HEK293 (cell line): ENCODE results near the gene NELL2.

Source experiments
- CTCF ChIA-PET: fragments of 350-600 bp; formaldehyde crosslinking; extraction: SDS; loops from one replicate; lab custom pipeline; 2021; ENCODE audit warnings: antibody characterized with exemption; lab: Yijun Ruan, JAX
- POLR2A ChIA-PET: fragments of 300-600 bp; formaldehyde crosslinking; extraction: SDS; loops from one replicate; lab custom pipeline; 2020; ENCODE audit warnings: antibody characterized with exemption, inconsistent platforms; lab: Yijun Ruan, JAX
- H3K27ac ChIP-seq: fragments of 200-500 bp; sonication (Bioruptor generic); 2 replicates; pipeline ENCODE4 v1.5.1; 2014; ENCODE audit warnings: low read depth, low read length, control low read depth, inconsistent platforms; ENCODE audit errors: extremely low read depth
- H3K36me3 ChIP-seq, 2 experiments: fragments of 200-500 bp in 1 of 2; sonication (Bioruptor generic) in 1 of 2; 1 replicate in 1 of 2; 2 replicates in 1 of 2; pipeline ENCODE4 v1.5.1; 2014 to 2017; ENCODE audit warnings: inconsistent platforms in 2 of 2, low read length in 2 of 2; ENCODE audit not compliant: control insufficient read depth in 2 of 2, insufficient read depth in 1 of 2
- H3K4me1 ChIP-seq: fragments of 200-500 bp; sonication (Bioruptor generic); 2 replicates; pipeline ENCODE4 v1.5.1; 2014; ENCODE audit warnings: mild to moderate bottlenecking, low read length, inconsistent platforms; ENCODE audit not compliant: control insufficient read depth, insufficient read depth
- H3K4me3 ChIP-seq: 2 replicates; pipeline ENCODE4 v1.5.1; 2011; ENCODE audit warnings: low read depth, mild to moderate bottlenecking, control low read depth, low read length, moderate library complexity
- H3K9me3 ChIP-seq: fragments of 200-500 bp; sonication (Bioruptor generic); 2 replicates; pipeline ENCODE4 v1.5.1; 2014; ENCODE audit warnings: low read depth, low read length, inconsistent platforms; ENCODE audit not compliant: control insufficient read depth, insufficient read depth
- GLIS2 ChIP-seq: fragments of 450-650 bp; formaldehyde crosslinking; IDR thresholded peaks from 2 replicates; pipeline ENCODE4 v1.5.1; 2016; ENCODE audit warnings: missing biosample characterization, missing genetic modification characterization
- KLF10 ChIP-seq: fragments of 450-650 bp; IDR thresholded peaks from 2 replicates; pipeline ENCODE4 v1.5.1; 2018; ENCODE audit warnings: missing biosample characterization, mild to moderate bottlenecking, missing genetic modification characterization
- MYNN ChIP-seq: fragments of 450-650 bp; formaldehyde crosslinking; IDR thresholded peaks from 2 replicates; pipeline ENCODE4 v1.5.1; 2016; ENCODE audit warnings: missing biosample characterization, missing genetic modification characterization, borderline replicate concordance
- ZBTB8A ChIP-seq: fragments of 450-650 bp; formaldehyde crosslinking; IDR thresholded peaks from 2 replicates; pipeline ENCODE4 v1.5.1; 2016; ENCODE audit warnings: missing biosample characterization, missing genetic modification characterization
- ZFP37 ChIP-seq: fragments of 450-650 bp; formaldehyde crosslinking; IDR thresholded peaks from 2 replicates; pipeline ENCODE4 v1.5.1; 2016; ENCODE audit warnings: missing biosample characterization, missing genetic modification characterization
- ZNF140 ChIP-seq: fragments of 450-650 bp; formaldehyde crosslinking; IDR thresholded peaks from 2 replicates; pipeline ENCODE4 v1.5.1; 2016; ENCODE audit warnings: missing biosample characterization, missing genetic modification characterization
- ZNF23 ChIP-seq: fragments of 450-650 bp; formaldehyde crosslinking; IDR thresholded peaks from 2 replicates; pipeline ENCODE4 v1.5.1; 2016; ENCODE audit warnings: missing biosample characterization, missing genetic modification characterization, borderline replicate concordance
- ZNF248 ChIP-seq: fragments of 450-650 bp; formaldehyde crosslinking; IDR thresholded peaks from 2 replicates; pipeline ENCODE4 v1.5.1; 2017; ENCODE audit warnings: missing biosample characterization, missing genetic modification characterization
- ZNF626 ChIP-seq: fragments of 450-650 bp; sonication (Bioruptor Pico); formaldehyde crosslinking; IDR thresholded peaks from 2 replicates; pipeline ENCODE4 v1.5.1; 2018; ENCODE audit warnings: missing biosample characterization, missing genetic modification characterization, inconsistent platforms
- ZNF658 ChIP-seq: fragments of 450-650 bp; formaldehyde crosslinking; IDR thresholded peaks from 2 replicates; pipeline ENCODE4; 2016; ENCODE audit warnings: missing biosample characterization, missing genetic modification characterization
- ZNF837 ChIP-seq: fragments of 450-650 bp; formaldehyde crosslinking; IDR thresholded peaks from 2 replicates; pipeline ENCODE4 v1.5.1; 2016; ENCODE audit warnings: missing biosample characterization, missing genetic modification characterization
- TF ChIP-seq, protein P1 (sequence below): fragments of 450-650 bp; IDR thresholded peaks from 2 replicates; pipeline ENCODE4 v1.5.1; 2018; ENCODE audit warnings: missing biosample characterization, mild to moderate bottlenecking, missing genetic modification characterization
- TF ChIP-seq, protein P2 (sequence below): fragments of 450-650 bp; formaldehyde crosslinking; IDR thresholded peaks from 2 replicates; pipeline ENCODE4 v1.5.1; 2017; ENCODE audit warnings: missing biosample characterization, missing genetic modification characterization
- TF ChIP-seq, protein P3 (sequence below): fragments of 450-650 bp; formaldehyde crosslinking; IDR thresholded peaks from 2 replicates; pipeline ENCODE4 v1.5.1; 2016; ENCODE audit warnings: missing biosample characterization, missing genetic modification characterization, borderline replicate concordance
- TF ChIP-seq, protein P4 (sequence below): fragments of 450-650 bp; formaldehyde crosslinking; IDR thresholded peaks from 2 replicates; pipeline ENCODE4 v1.5.1; 2016; ENCODE audit warnings: missing biosample characterization, missing genetic modification characterization
- TF ChIP-seq, protein P5 (sequence below): fragments of 450-650 bp; formaldehyde crosslinking; IDR thresholded peaks from 2 replicates; pipeline ENCODE4 v1.5.1; 2017; ENCODE audit warnings: missing biosample characterization, missing genetic modification characterization
- TF ChIP-seq, protein P6 (sequence below): fragments of 450-650 bp; formaldehyde crosslinking; IDR thresholded peaks from 2 replicates; pipeline ENCODE4 v1.5.1; 2017; ENCODE audit warnings: missing biosample characterization, missing genetic modification characterization

NELL2 gene

DNA sequence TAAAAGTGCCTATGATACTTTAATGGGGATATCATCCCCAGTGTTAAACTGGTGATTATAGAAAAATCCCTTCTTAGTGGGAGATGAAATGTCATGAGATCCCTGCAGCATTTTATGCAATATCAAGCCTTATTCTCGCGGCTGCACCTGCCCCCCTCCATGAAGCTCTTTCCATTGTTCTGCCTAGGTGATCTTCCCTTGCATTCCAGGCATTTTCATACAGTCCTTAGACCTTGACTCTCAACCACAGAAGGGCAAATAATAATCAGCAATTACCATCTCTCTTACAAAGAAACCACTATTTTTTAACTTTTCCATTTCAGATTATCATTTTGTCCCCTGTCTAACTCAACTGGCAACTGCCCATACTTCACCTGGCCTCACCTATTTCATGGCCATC is 352.3 kb downstream of the NELL2 start:
- Histone ChIP-seq H3K4me1 (no peaks in the 10 kb centered on the region), H3K36me3 (no peaks in the 10 kb centered on the region), H3K9me3 (no peaks in the 10 kb centered on the region), H3K27ac (no peak overlapping the region), H3K4me3 (no peak overlapping the region)
- TF ChIP-seq ZBTB8A (tag by site-specific recombination): no peak
- no peak for TF ChIP-seq ZNF23 (tag by site-specific recombination)
- TF ChIP-seq, protein P1, sequence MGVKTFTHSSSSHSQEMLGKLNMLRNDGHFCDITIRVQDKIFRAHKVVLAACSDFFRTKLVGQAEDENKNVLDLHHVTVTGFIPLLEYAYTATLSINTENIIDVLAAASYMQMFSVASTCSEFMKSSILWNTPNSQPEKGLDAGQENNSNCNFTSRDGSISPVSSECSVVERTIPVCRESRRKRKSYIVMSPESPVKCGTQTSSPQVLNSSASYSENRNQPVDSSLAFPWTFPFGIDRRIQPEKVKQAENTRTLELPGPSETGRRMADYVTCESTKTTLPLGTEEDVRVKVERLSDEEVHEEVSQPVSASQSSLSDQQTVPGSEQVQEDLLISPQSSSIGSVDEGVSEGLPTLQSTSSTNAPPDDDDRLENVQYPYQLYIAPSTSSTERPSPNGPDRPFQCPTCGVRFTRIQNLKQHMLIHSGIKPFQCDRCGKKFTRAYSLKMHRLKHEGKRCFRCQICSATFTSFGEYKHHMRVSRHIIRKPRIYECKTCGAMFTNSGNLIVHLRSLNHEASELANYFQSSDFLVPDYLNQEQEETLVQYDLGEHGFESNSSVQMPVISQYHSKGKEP (tag by site-specific recombination): no peak
- TF ChIP-seq, protein P2, sequence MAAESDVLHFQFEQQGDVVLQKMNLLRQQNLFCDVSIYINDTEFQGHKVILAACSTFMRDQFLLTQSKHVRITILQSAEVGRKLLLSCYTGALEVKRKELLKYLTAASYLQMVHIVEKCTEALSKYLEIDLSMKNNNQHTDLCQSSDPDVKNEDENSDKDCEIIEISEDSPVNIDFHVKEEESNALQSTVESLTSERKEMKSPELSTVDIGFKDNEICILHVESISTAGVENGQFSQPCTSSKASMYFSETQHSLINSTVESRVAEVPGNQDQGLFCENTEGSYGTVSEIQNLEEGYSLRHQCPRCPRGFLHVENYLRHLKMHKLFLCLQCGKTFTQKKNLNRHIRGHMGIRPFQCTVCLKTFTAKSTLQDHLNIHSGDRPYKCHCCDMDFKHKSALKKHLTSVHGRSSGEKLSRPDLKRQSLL (tag by site-specific recombination): no peak
- no peak for TF ChIP-seq MYNN (tag by site-specific recombination)
- TF ChIP-seq ZNF248 (tag by site-specific recombination): no peak
- no peak for TF ChIP-seq ZNF626 (tag by site-specific recombination)
- TF ChIP-seq ZNF658 (tag by site-specific recombination): no peak
- TF ChIP-seq KLF10 (tag by site-specific recombination): no peak
- TF ChIP-seq, protein P3, sequence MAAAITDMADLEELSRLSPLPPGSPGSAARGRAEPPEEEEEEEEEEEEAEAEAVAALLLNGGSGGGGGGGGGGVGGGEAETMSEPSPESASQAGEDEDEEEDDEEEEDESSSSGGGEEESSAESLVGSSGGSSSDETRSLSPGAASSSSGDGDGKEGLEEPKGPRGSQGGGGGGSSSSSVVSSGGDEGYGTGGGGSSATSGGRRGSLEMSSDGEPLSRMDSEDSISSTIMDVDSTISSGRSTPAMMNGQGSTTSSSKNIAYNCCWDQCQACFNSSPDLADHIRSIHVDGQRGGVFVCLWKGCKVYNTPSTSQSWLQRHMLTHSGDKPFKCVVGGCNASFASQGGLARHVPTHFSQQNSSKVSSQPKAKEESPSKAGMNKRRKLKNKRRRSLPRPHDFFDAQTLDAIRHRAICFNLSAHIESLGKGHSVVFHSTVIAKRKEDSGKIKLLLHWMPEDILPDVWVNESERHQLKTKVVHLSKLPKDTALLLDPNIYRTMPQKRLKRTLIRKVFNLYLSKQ (tag by site-specific recombination): no peak
- TF ChIP-seq, protein P4, sequence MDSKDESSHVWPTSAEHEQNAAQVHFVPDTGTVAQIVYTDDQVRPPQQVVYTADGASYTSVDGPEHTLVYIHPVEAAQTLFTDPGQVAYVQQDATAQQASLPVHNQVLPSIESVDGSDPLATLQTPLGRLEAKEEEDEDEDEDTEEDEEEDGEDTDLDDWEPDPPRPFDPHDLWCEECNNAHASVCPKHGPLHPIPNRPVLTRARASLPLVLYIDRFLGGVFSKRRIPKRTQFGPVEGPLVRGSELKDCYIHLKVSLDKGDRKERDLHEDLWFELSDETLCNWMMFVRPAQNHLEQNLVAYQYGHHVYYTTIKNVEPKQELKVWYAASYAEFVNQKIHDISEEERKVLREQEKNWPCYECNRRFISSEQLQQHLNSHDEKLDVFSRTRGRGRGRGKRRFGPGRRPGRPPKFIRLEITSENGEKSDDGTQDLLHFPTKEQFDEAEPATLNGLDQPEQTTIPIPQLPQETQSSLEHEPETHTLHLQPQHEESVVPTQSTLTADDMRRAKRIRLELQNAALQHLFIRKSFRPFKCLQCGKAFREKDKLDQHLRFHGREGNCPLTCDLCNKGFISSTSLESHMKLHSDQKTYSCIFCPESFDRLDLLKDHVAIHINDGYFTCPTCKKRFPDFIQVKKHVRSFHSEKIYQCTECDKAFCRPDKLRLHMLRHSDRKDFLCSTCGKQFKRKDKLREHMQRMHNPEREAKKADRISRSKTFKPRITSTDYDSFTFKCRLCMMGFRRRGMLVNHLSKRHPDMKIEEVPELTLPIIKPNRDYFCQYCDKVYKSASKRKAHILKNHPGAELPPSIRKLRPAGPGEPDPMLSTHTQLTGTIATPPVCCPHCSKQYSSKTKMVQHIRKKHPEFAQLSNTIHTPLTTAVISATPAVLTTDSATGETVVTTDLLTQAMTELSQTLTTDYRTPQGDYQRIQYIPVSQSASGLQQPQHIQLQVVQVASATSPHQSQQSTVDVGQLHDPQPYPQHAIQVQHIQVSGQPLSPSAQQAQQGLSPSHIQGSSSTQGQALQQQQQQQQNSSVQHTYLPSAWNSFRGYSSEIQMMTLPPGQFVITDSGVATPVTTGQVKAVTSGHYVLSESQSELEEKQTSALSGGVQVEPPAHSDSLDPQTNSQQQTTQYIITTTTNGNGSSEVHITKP: no peak
- TF ChIP-seq, protein P5, sequence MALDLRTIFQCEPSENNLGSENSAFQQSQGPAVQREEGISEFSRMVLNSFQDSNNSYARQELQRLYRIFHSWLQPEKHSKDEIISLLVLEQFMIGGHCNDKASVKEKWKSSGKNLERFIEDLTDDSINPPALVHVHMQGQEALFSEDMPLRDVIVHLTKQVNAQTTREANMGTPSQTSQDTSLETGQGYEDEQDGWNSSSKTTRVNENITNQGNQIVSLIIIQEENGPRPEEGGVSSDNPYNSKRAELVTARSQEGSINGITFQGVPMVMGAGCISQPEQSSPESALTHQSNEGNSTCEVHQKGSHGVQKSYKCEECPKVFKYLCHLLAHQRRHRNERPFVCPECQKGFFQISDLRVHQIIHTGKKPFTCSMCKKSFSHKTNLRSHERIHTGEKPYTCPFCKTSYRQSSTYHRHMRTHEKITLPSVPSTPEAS (tag by site-specific recombination): no peak
- no peak for TF ChIP-seq ZNF837 (tag by site-specific recombination)
- TF ChIP-seq ZFP37 (tag by site-specific recombination): no peak
- TF ChIP-seq ZNF140 (tag by site-specific recombination): no peak
- TF ChIP-seq GLIS2 (tag by site-specific recombination): no peak
- TF ChIP-seq, protein P6, sequence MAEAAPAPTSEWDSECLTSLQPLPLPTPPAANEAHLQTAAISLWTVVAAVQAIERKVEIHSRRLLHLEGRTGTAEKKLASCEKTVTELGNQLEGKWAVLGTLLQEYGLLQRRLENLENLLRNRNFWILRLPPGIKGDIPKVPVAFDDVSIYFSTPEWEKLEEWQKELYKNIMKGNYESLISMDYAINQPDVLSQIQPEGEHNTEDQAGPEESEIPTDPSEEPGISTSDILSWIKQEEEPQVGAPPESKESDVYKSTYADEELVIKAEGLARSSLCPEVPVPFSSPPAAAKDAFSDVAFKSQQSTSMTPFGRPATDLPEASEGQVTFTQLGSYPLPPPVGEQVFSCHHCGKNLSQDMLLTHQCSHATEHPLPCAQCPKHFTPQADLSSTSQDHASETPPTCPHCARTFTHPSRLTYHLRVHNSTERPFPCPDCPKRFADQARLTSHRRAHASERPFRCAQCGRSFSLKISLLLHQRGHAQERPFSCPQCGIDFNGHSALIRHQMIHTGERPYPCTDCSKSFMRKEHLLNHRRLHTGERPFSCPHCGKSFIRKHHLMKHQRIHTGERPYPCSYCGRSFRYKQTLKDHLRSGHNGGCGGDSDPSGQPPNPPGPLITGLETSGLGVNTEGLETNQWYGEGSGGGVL: no peak
- ChIA-PET POLR2A (no interaction called here), CTCF (no interaction called here)
